GM23248 (cell line): ENCODE results near the gene CTSV. TPM values are rescaled to one million over a fixed set of nuclear protein-coding genes. Genes with fewer than 3 reads are reported as not detected.
"Not testable (repeated sequence)": the region's sequence is repeated elsewhere in the genome, so short reads cannot be mapped to it uniquely, and the experiment has no call there.

ENCODE experiments used
- DNase-seq: peaks from one replicate; pipeline ENCODE4 v3.0.0-alpha.2; 2015
- H2AFZ ChIP-seq: fragments of 200-600 bp; sonication (generic); 2 replicates; pipeline ENCODE4 v1.6.1; 2016; ENCODE audit warnings: antibody characterized with exemption
- H3F3A ChIP-seq: fragments of 200-600 bp; sonication (generic); 2 replicates; pipeline ENCODE4 v1.6.1; 2016; ENCODE audit warnings: mild to moderate bottlenecking, antibody characterized with exemption, mixed run types; ENCODE audit not compliant: insufficient read depth
- H3K27ac ChIP-seq: fragments of 200-600 bp; sonication (generic); 2 replicates; pipeline ENCODE4 v1.5.1; 2016; ENCODE audit warnings: mild to moderate bottlenecking
- H3K27me3 ChIP-seq: fragments of 200-600 bp; sonication (generic); replicated peaks from 2 replicates; pipeline ENCODE4 v1.6.1; 2016; ENCODE audit warnings: mild to moderate bottlenecking; ENCODE audit not compliant: insufficient read depth
- H3K36me3 ChIP-seq: fragments of 200-600 bp; sonication (generic); 2 replicates; pipeline ENCODE4 v1.6.1; 2016; ENCODE audit warnings: low read depth, mild to moderate bottlenecking
- H3K4me1 ChIP-seq: fragments of 200-600 bp; sonication (generic); 2 replicates; pipeline ENCODE4 v1.6.1; 2016; ENCODE audit warnings: mild to moderate bottlenecking; ENCODE audit not compliant: insufficient read depth
- H3K4me2 ChIP-seq: fragments of 200-600 bp; sonication (generic); one replicate; pipeline ENCODE4 v1.6.1; 2016; ENCODE audit warnings: mild to moderate bottlenecking; ENCODE audit not compliant: unreplicated experiment
- H3K4me3 ChIP-seq: fragments of 200-600 bp; sonication (generic); 2 replicates; pipeline ENCODE4 v1.5.1; 2016; ENCODE audit warnings: mild to moderate bottlenecking
- H3K79me2 ChIP-seq: fragments of 200-600 bp; sonication (generic); 2 replicates; pipeline ENCODE4 v1.6.1; 2016; ENCODE audit warnings: mild to moderate bottlenecking; ENCODE audit not compliant: insufficient read depth
- H3K9ac ChIP-seq: fragments of 200-600 bp; sonication (generic); 2 replicates; pipeline ENCODE4 v1.6.1; 2016; ENCODE audit warnings: mild to moderate bottlenecking
- H3K9me2 ChIP-seq: fragments of 200-600 bp; sonication (generic); 2 replicates; pipeline ENCODE4 v1.6.1; 2016; ENCODE audit warnings: mixed run types, mild to moderate bottlenecking, moderate library complexity; ENCODE audit not compliant: insufficient read depth
- H3K9me3 ChIP-seq: fragments of 200-600 bp; sonication (generic); one replicate; pipeline ENCODE4 v1.6.1; 2017; ENCODE audit warnings: low read depth
- H4K20me1 ChIP-seq: fragments of 200-600 bp; sonication (generic); 2 replicates; pipeline ENCODE4 v1.6.0; 2016; ENCODE audit not compliant: insufficient read depth
- EZH2 ChIP-seq: fragments of 200-600 bp; sonication (generic); IDR thresholded peaks from 2 replicates; pipeline ENCODE4 v1.6.1; 2018; ENCODE audit warnings: antibody characterized with exemption, mild to moderate bottlenecking; ENCODE audit not compliant: insufficient read depth, poor library complexity, severe bottlenecking
- EZH2phosphoT487 ChIP-seq: fragments of 200-600 bp; sonication (generic); IDR thresholded peaks from 2 replicates; pipeline ENCODE4 v1.6.1; 2018; ENCODE audit warnings: antibody characterized with exemption, moderate library complexity, mild to moderate bottlenecking, low read depth; ENCODE audit not compliant: insufficient read depth
- WGBS, 2 experiments: methylation state at CpG; one replicate each; pipeline ENCODE4 v1.1.6; 2015 to 2017; ENCODE audit warnings: low lambda C conversion rate in 2 of 2, low coverage in 1 of 2; ENCODE audit errors: missing lambda C conversion rate in 2 of 2; 5-methylcytosine and 5-hydroxymethylcytosine counted together
- in situ Hi-C: fragments of 300-500 bp; cut with MboI; formaldehyde crosslinking; loops from 2 replicates; pipeline ENCODE4 v1.15.0; 2020
- polyA plus RNA-seq: library from polyadenylated mRNA; unstranded; fragments of >200 nt; fragmentation: Nextera tagmentation; extraction: Ambion mirVana; gene quantifications from 2 replicates; pipeline ENCODE4 v1.2.1, GENCODE V29; 2016
- total RNA-seq: library from RNA; depleted of rRNA; stranded (reverse); fragments of >200 nt; shearing (Covaris generic); gene quantifications from 2 replicates; pipeline ENCODE4 v1.2.3, GENCODE V29; 2014

CTSV gene
- total and polyA plus RNA-seq, 2 experiments from 2014 or later, result 0.16 TPM; not detected in 1

- no peaks in the 10 kb centered on the region for H3K9me3 ChIP-seq
- peaks cover 4% of the 10 kb centered on the region; the same call in 1 of the 2 replicates for H3K27me3 ChIP-seq
- H3K9ac ChIP-seq, result no peak overlapping the region
- no peak for DNase-seq
- H3K4me2 ChIP-seq, result no peak overlapping the region
- H3K27ac ChIP-seq, result no peak overlapping the region
- WGBS, 2 experiments, result 0% methylated on average over 1 of the region's 1 CpG
- no peak overlapping the region for H3K4me3 ChIP-seq
- no peaks in the 10 kb centered on the region for H3K79me2 ChIP-seq
- H3K36me3 ChIP-seq, result no peaks in the 10 kb centered on the region
- no peaks in the 10 kb centered on the region for H3K4me1 ChIP-seq
- H3F3A ChIP-seq, result no peaks in the 10 kb centered on the region
- H3K9me2 ChIP-seq, result no peaks in the 10 kb centered on the region
- no peak for TF ChIP-seq EZH2
- TF ChIP-seq EZH2phosphoT487, result no peak
- H4K20me1 ChIP-seq, result no peaks in the 10 kb centered on the region
- in situ Hi-C loops, result no loop called here
- H2AFZ ChIP-seq, result no peak overlapping the region
These were observed 34.6 kb upstream of the CTSV start for GRCh38 chr9:97073506-97073905.

GRCh38 chr9:97072285-97072776 lies 33.4 kb upstream of the CTSV start:
- Histone ChIP-seq H3K9me2 (no peaks in the 10 kb centered on the region), H3K27me3 (peaks cover 4% of the 10 kb centered on the region; the same call in 1 of the 2 replicates), H3K4me1 (no peaks in the 10 kb centered on the region), H3K4me3 (no peak overlapping the region), H3K36me3 (no peaks in the 10 kb centered on the region), H3K9me3 (no peaks in the 10 kb centered on the region), H4K20me1 (no peaks in the 10 kb centered on the region), H3F3A (no peaks in the 10 kb centered on the region), H3K4me2 (no peak overlapping the region), H3K79me2 (no peaks in the 10 kb centered on the region), H3K9ac (no peak overlapping the region), H2AFZ (no peak overlapping the region), H3K27ac (no peak overlapping the region)
- 30 to 31% methylated on average over 7 of the region's 7 CpGs for WGBS, 2 experiments
- TF ChIP-seq EZH2 (no peak), EZH2phosphoT487 (no peak)
- no peak for DNase-seq
- in situ Hi-C loops, result no loop called here

- H3K9ac ChIP-seq, H2AFZ ChIP-seq, H3K4me2 ChIP-seq, H3K36me3 ChIP-seq, H3K9me3 ChIP-seq, H3K4me3 ChIP-seq, H3K9me2 ChIP-seq, H3K27ac ChIP-seq, H3F3A ChIP-seq, H3K27me3 ChIP-seq, in situ Hi-C loops, H3K4me1 ChIP-seq, DNase-seq, H4K20me1 ChIP-seq, H3K79me2 ChIP-seq: not testable (repeated sequence)
- 51 to 59% methylated on average over 4 of the region's 4 CpGs for WGBS, 2 experiments
These were observed 31.4 kb upstream of the CTSV start for GRCh38 chr9:97070325-97070724.

GRCh38 chr9:97067490-97067889 lies 28.5 kb upstream of the CTSV start:
- H3K9ac ChIP-seq, result no peak overlapping the region
- no peaks in the 10 kb centered on the region for H3K9me3 ChIP-seq
- no peaks in the 10 kb centered on the region for H4K20me1 ChIP-seq
- no peaks in the 10 kb centered on the region for H3K4me1 ChIP-seq
- H3K36me3 ChIP-seq, result no peaks in the 10 kb centered on the region
- H3K79me2 ChIP-seq, result no peaks in the 10 kb centered on the region
- H3K27me3 ChIP-seq, result no peaks in the 10 kb centered on the region; the same call in 1 of the 2 replicates
- H3F3A ChIP-seq, result no peaks in the 10 kb centered on the region
- no peak overlapping the region for H3K4me2 ChIP-seq
- no peak for DNase-seq
- no peak overlapping the region for H3K4me3 ChIP-seq
- H2AFZ ChIP-seq, result no peak overlapping the region
- no peaks in the 10 kb centered on the region for H3K9me2 ChIP-seq
- TF ChIP-seq EZH2phosphoT487 (no peak), EZH2 (no peak)
- WGBS, 2 experiments, result 72 to 74% methylated on average over 19 of the region's 19 CpGs
- no peak overlapping the region for H3K27ac ChIP-seq
- in situ Hi-C loops, result no loop called here

GRCh38 chr9:97064176-97064575 lies 25.2 kb upstream of the CTSV start:
- H4K20me1 ChIP-seq, result no peaks in the 10 kb centered on the region
- no peaks in the 10 kb centered on the region for H3F3A ChIP-seq
- H3K27ac ChIP-seq, result no peak overlapping the region
- H3K27me3 ChIP-seq, result no peaks in the 10 kb centered on the region
- no peak for DNase-seq
- TF ChIP-seq EZH2phosphoT487, result no peak
- no peak for TF ChIP-seq EZH2
- no peak overlapping the region for H3K9ac ChIP-seq
- 17 to 26% methylated on average over 2 of the region's 2 CpGs for WGBS, 2 experiments
- H3K79me2 ChIP-seq, result no peaks in the 10 kb centered on the region
- H3K36me3 ChIP-seq, result no peaks in the 10 kb centered on the region
- no peak overlapping the region for H3K4me3 ChIP-seq
- in situ Hi-C loops, result no loop called here
- no peaks in the 10 kb centered on the region for H3K9me3 ChIP-seq
- no peaks in the 10 kb centered on the region for H3K9me2 ChIP-seq
- no peak overlapping the region for H3K4me2 ChIP-seq
- no peaks in the 10 kb centered on the region for H3K4me1 ChIP-seq
- H2AFZ ChIP-seq, result no peak overlapping the region
